Lower leg skin (tissue), 3 donors: ENCODE measurements around the gene DPP6.

Experiments used
- CTCF ChIP-seq, 3 donors: fragments of 450-650 bp; IDR thresholded peaks; one replicate each; pipeline ENCODE4 v1.5.1; 2016; ENCODE audit warnings: antibody characterized with exemption in 3 of 3, mild to moderate bottlenecking in 3 of 3, moderate library complexity in 2 of 3
- POLR2A ChIP-seq, 2 donors: fragments of 450-650 bp; IDR thresholded peaks; one replicate each; pipeline ENCODE4 v1.6.1; 2016 to 2017; ENCODE audit warnings: antibody characterized with exemption in 2 of 2, mild to moderate bottlenecking in 1 of 2, moderate library complexity in 1 of 2

DNA sequence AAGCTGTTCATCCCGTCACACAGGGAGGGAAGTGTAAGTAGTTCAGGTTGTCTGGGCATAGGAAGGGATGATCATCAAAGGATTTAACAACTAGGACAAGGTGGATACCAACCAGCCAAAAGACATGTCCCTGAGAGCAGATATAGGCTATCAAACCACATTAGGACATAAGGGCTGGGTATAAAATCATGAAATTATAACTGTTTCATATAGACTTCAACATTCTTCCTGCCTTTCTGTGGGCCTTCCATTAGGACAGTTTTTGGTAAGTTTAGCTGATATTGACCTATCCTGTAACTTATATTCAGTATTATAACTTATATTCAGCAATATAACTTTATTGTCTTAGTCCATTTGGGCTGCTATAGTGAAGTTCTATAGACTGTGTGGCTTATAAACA, 759.8 kb downstream of the DPP6 start:
- TF ChIP-seq CTCF (IDR thresholded peaks at IDR 0.05): no peak
- TF ChIP-seq POLR2A (IDR thresholded peaks at IDR 0.05): no peak
